ENCODE results near the gene SORCS3. TPM values are rescaled to one million over a fixed set of nuclear protein-coding genes. Genes with fewer than 3 reads are reported as not detected.

SORCS3 gene
- total RNA-seq, 3 donors from 2014 or later (not counting 1 experiment from before 2014, with no cell fraction given), result 0.05 to 0.09 TPM; not detected in 1

DNA sequence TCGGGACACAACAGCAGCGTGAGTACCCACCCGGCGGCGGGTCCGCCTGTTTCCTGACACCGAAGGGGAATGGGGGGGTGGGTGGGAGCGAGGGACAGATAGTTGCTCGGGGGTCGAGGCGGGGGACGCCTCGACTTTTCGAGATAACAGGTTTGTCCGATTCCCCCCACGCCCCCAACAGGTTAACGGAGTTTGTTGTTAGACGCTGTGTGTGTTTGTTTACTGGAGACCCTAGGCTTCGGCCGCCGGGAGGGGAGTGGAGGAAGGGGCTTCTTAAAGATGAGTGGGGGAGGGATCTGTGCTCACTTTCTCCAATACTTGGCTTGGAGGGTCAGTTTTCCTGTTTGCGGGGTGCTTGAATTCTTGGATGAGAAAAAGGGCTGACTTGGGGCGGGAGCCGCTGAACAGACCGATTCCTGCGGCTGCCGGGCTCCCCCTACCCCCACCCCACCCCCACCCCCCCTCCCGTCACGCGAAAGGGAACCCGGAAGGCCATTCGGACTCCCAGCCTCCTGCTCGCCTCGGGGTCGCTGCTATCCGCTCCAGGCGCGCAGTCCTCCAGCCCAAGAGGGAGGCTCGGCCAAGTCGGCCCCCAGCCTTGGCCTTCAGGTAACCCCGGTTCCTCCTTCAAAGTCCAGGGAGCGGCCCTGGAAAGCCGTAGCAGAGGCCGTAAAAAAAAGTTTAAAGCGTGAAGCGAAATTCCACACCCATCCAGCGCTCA lies 1.0 kb downstream of the SORCS3 start:
- H3K36me3 Mint-ChIP-seq, result no peaks in the 10 kb centered on the region
- WGBS (ENCODE audit: insufficient coverage), result 2% methylated on average over 39 of the region's 47 CpGs
- H3K27ac ChIP-seq (ENCODE audit: low read length), result no peak overlapping the region
- H3K4me3 Mint-ChIP-seq, result no peak overlapping the region
- H3K4me1 ChIP-seq (ENCODE audit: control insufficient read depth, insufficient read depth, low read length), result no peaks in the 10 kb centered on the region
- peaks cover 21% of the 10 kb centered on the region for H3K27me3 ChIP-seq (ENCODE audit: control insufficient read depth, insufficient read depth, low read length)
- no peak for DNase-seq
- H3K9me3 Mint-ChIP-seq, result no peaks in the 10 kb centered on the region
- peaks cover 7 to 10% of the 10 kb centered on the region in 2 donors for H3K4me1 Mint-ChIP-seq
- TF ChIP-seq, protein P1, sequence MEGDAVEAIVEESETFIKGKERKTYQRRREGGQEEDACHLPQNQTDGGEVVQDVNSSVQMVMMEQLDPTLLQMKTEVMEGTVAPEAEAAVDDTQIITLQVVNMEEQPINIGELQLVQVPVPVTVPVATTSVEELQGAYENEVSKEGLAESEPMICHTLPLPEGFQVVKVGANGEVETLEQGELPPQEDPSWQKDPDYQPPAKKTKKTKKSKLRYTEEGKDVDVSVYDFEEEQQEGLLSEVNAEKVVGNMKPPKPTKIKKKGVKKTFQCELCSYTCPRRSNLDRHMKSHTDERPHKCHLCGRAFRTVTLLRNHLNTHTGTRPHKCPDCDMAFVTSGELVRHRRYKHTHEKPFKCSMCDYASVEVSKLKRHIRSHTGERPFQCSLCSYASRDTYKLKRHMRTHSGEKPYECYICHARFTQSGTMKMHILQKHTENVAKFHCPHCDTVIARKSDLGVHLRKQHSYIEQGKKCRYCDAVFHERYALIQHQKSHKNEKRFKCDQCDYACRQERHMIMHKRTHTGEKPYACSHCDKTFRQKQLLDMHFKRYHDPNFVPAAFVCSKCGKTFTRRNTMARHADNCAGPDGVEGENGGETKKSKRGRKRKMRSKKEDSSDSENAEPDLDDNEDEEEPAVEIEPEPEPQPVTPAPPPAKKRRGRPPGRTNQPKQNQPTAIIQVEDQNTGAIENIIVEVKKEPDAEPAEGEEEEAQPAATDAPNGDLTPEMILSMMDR (IDR thresholded peaks at IDR 0.05), result no peak
- no peak overlapping the region for H3K27ac Mint-ChIP-seq
- no peaks in the 10 kb centered on the region for H3K9me3 ChIP-seq (ENCODE audit: control insufficient read depth, insufficient read depth, low read length)
- no peak overlapping the region for H3K4me3 ChIP-seq (ENCODE audit: low read length)
- intact Hi-C loops (cut with micrococcal nuclease), result no loop called here
- no peak for ATAC-seq
- H3K27me3 Mint-ChIP-seq (ENCODE audit: low read depth in 2 of 2), result peaks cover 52 to 68% of the 10 kb centered on the region in 2 donors
- no peaks in the 10 kb centered on the region for H3K36me3 ChIP-seq (ENCODE audit: control insufficient read depth, insufficient read depth, low read length)

DNA sequence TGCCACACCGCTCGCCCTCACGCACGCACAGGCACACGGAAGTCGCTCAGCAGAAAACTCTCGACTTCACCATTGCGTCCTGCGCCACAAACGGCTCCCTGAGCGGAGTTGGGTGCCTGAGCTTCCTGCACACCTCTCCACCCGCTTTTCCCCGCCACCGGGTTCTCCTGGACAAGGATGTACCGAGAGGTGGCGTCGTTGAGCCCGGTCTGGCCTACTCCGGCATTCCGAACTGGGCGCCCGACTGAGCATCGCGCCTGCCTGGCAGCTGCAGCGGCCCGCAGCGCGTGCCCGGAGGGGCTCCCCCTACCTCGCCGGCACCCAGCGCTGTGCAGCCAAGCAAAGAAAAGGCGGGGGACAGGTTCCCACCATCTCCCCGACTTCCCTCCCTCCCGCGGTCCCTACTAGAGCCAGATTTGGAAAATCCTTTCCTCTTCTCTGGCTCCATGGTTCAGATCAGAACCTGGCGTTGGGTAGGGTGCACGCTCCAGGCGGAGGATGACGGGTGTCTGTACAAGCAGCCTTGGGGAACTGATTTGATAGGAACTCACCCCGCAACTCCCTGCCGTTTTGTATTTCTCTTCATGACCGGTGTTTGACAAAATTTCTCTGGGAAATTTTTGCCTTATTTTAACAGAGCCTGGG lies 1.7 kb downstream of the SORCS3 start:
- intact Hi-C loops (cut with micrococcal nuclease), result no loop called here
- Histone ChIP-seq H3K27me3 (ENCODE audit: control insufficient read depth, insufficient read depth, low read length) (peaks cover 17% of the 10 kb centered on the region), H3K4me1 (ENCODE audit: control insufficient read depth, insufficient read depth, low read length) (no peaks in the 10 kb centered on the region), H3K27ac (ENCODE audit: low read length) (no peak overlapping the region), H3K9me3 (ENCODE audit: control insufficient read depth, insufficient read depth, low read length) (no peaks in the 10 kb centered on the region), H3K36me3 (ENCODE audit: control insufficient read depth, insufficient read depth, low read length) (no peaks in the 10 kb centered on the region), H3K4me3 (ENCODE audit: low read length) (no peak overlapping the region)
- peaks cover 3 to 7% of the 10 kb centered on the region in 2 donors for H3K4me1 Mint-ChIP-seq
- no peaks in the 10 kb centered on the region for H3K36me3 Mint-ChIP-seq
- ATAC-seq (no peak), DNase-seq (no peak)
- H3K4me3 Mint-ChIP-seq, result no peak overlapping the region
- H3K27me3 Mint-ChIP-seq (ENCODE audit: low read depth in 2 of 2), result peaks cover 51 to 68% of the 10 kb centered on the region in 2 donors
- TF ChIP-seq, protein P1 (IDR thresholded peaks at IDR 0.05), result no peak
- no peaks in the 10 kb centered on the region for H3K9me3 Mint-ChIP-seq
- WGBS (ENCODE audit: insufficient coverage), result 10% methylated on average over 43 of the region's 43 CpGs
- no peak overlapping the region for H3K27ac Mint-ChIP-seq

GRCh38 chr10:104643303-104643663 lies 2.2 kb downstream of the SORCS3 start:
- ATAC-seq, result no peak
- no peaks in the 10 kb centered on the region for H3K9me3 Mint-ChIP-seq
- Histone ChIP-seq H3K36me3 (ENCODE audit: control insufficient read depth, insufficient read depth, low read length) (no peaks in the 10 kb centered on the region), H3K4me1 (ENCODE audit: control insufficient read depth, insufficient read depth, low read length) (no peaks in the 10 kb centered on the region), H3K27ac (ENCODE audit: low read length) (no peak overlapping the region), H3K9me3 (ENCODE audit: control insufficient read depth, insufficient read depth, low read length) (no peaks in the 10 kb centered on the region), H3K4me3 (ENCODE audit: low read length) (no peak overlapping the region), H3K27me3 (ENCODE audit: control insufficient read depth, insufficient read depth, low read length) (peaks cover 16% of the 10 kb centered on the region)
- no peak for DNase-seq
- peaks cover 46 to 68% of the 10 kb centered on the region in 2 donors for H3K27me3 Mint-ChIP-seq (ENCODE audit: low read depth in 2 of 2)
- H3K4me1 Mint-ChIP-seq, result peaks cover 0 to 7% of the 10 kb centered on the region in 2 donors
- H3K27ac Mint-ChIP-seq, result no peak overlapping the region
- intact Hi-C loops (cut with micrococcal nuclease), result no loop called here
- H3K36me3 Mint-ChIP-seq, result no peaks in the 10 kb centered on the region
- no peak overlapping the region for H3K4me3 Mint-ChIP-seq
- TF ChIP-seq, protein P1 (IDR thresholded peaks at IDR 0.05), result no peak
- 85% methylated on average over 11 of the region's 11 CpGs for WGBS (ENCODE audit: insufficient coverage)

Measured in natural killer cell (primary cell).